Neural cell (in vitro differentiated cells): ENCODE measurements around the gene GAP43. TPM values are rescaled to one million over a fixed set of nuclear protein-coding genes. Genes with fewer than 3 reads are reported as not detected.
A peak's percentile ranks its signal among the peaks of the same experiment; 100 is the strongest.

ENCODE experiments used
- H2AFZ ChIP-seq: fragments of 200-600, 300-800 bp; sonication (generic), shearing (Covaris generic); 2 replicates; pipeline ENCODE4 v1.6.0; 2014; ENCODE audit warnings: low read depth, mild to moderate bottlenecking, antibody characterized with exemption, low read length, moderate library complexity
- H3F3A ChIP-seq: fragments of 200-600 bp; shearing (Covaris generic); 2 replicates; pipeline ENCODE4 v1.6.1; 2016; ENCODE audit warnings: mild to moderate bottlenecking, moderate library complexity, mixed read lengths, antibody characterized with exemption, low read length; ENCODE audit not compliant: insufficient read depth, poor library complexity, severe bottlenecking
- H3K27ac ChIP-seq: fragments of 200-600, 300-800 bp; sonication (generic), shearing (Covaris generic); 2 replicates; pipeline ENCODE4 v1.5.1; 2014; ENCODE audit warnings: mild to moderate bottlenecking, low read length, moderate library complexity
- H3K27me3 ChIP-seq: fragments of 300-800, 200-600 bp; sonication (generic), shearing (Covaris generic); 2 replicates; pipeline ENCODE4 v1.6.0; 2014; ENCODE audit warnings: mild to moderate bottlenecking, low read depth, low read length, moderate library complexity; ENCODE audit not compliant: insufficient read depth
- H3K36me3 ChIP-seq: fragments of 300-800, 200-600 bp; sonication (generic), shearing (Covaris generic); 2 replicates; pipeline ENCODE4 v1.5.1; 2014; ENCODE audit warnings: mild to moderate bottlenecking, antibody characterized with exemption, low read length, moderate library complexity; ENCODE audit not compliant: insufficient read depth
- H3K4me2 ChIP-seq: fragments of 300-800, 200-600 bp; sonication (generic), shearing (Covaris generic); 2 replicates; pipeline ENCODE4 v1.6.0; 2014; ENCODE audit warnings: mild to moderate bottlenecking, low read length
- H3K4me3 ChIP-seq: fragments of 300-800, 200-600 bp; sonication (generic), shearing (Covaris generic); 2 replicates; pipeline ENCODE4 v1.5.1; 2014; ENCODE audit warnings: mild to moderate bottlenecking, low read length, moderate library complexity
- H3K79me2 ChIP-seq: fragments of 200-600 bp; shearing (Covaris generic); replicated peaks from 2 replicates; pipeline ENCODE4 v1.6.0; 2014; ENCODE audit warnings: mild to moderate bottlenecking, low read length, moderate library complexity; ENCODE audit not compliant: insufficient read depth
- H3K9ac ChIP-seq: fragments of 300-800, 200-600 bp; sonication (generic), shearing (Covaris generic); 2 replicates; pipeline ENCODE4 v1.6.1; 2016; ENCODE audit warnings: mild to moderate bottlenecking, low read length, mixed read lengths
- H3K9me2 ChIP-seq: fragments of 200-600 bp; shearing (Covaris generic); 2 replicates; pipeline ENCODE4 v1.6.1; 2016; ENCODE audit warnings: mild to moderate bottlenecking, low read length, mixed read lengths; ENCODE audit not compliant: insufficient read depth
- H3K9me3 ChIP-seq: fragments of 200-600, 300-800 bp; sonication (generic), shearing (Covaris generic); 2 replicates; pipeline ENCODE4 v1.6.1; 2016; ENCODE audit warnings: mild to moderate bottlenecking, mixed run types, low read length, moderate library complexity, mixed read lengths
- H4K20me1 ChIP-seq: fragments of 200-600 bp; shearing (Covaris generic); 2 replicates; pipeline ENCODE4 v1.6.1; 2016; ENCODE audit warnings: mild to moderate bottlenecking, mixed run types; ENCODE audit not compliant: insufficient read depth
- EP300 ChIP-seq: fragments of 450-650 bp; conservative IDR thresholded peaks from 2 replicates; pipeline ENCODE4 v1.6.1; 2014; ENCODE audit warnings: antibody characterized with exemption, mild to moderate bottlenecking, moderate library complexity; ENCODE audit not compliant: poor library complexity, severe bottlenecking
- EZH2 ChIP-seq: fragments of 200-600, 300-800 bp; shearing (Covaris generic), sonication (generic); IDR thresholded peaks from 2 replicates; pipeline ENCODE4 v1.6.1; 2014; ENCODE audit warnings: antibody characterized with exemption, low read length, borderline replicate concordance, mild to moderate bottlenecking; ENCODE audit not compliant: insufficient read depth, poor library complexity, severe bottlenecking
- MXI1 ChIP-seq: fragments of 450-650 bp; conservative IDR thresholded peaks from 2 replicates; pipeline ENCODE4 v1.6.1; 2014; ENCODE audit warnings: antibody characterized with exemption, mild to moderate bottlenecking; ENCODE audit not compliant: poor library complexity, severe bottlenecking
- POLR2AphosphoS5 ChIP-seq: IDR thresholded peaks from 2 replicates; pipeline ENCODE4 v1.6.1; 2012
- RAD21 ChIP-seq: fragments of 450-650 bp; conservative IDR thresholded peaks from 2 replicates; pipeline ENCODE4 v1.6.1; 2014; ENCODE audit warnings: antibody characterized with exemption, mild to moderate bottlenecking, moderate library complexity
- SMC3 ChIP-seq: fragments of 450-650 bp; conservative IDR thresholded peaks from 2 replicates; pipeline ENCODE4 v1.6.1; 2014; ENCODE audit warnings: antibody characterized with exemption, mild to moderate bottlenecking, moderate library complexity; ENCODE audit not compliant: poor library complexity
- TAF1 ChIP-seq: IDR thresholded peaks from 2 replicates; pipeline ENCODE4 v1.6.1; 2012; ENCODE audit warnings: low read depth
- polyA plus RNA-seq: library from polyadenylated mRNA; depleted of rRNA; stranded (reverse); fragments of >200 nt; gene quantifications from 2 replicates; pipeline ENCODE4 v1.2.3, GENCODE V29; 2014
- TF ChIP-seq, protein P1 (sequence below): fragments of 450-650 bp; IDR thresholded peaks from 2 replicates; pipeline ENCODE4 v1.5.1; 2014; ENCODE audit warnings: antibody characterized with exemption, mild to moderate bottlenecking, moderate library complexity; ENCODE audit not compliant: poor library complexity, severe bottlenecking
- TF ChIP-seq, protein P2 (sequence below): IDR thresholded peaks from 2 replicates; pipeline ENCODE4 v1.6.1; 2012; ENCODE audit warnings: borderline replicate concordance

Gene GAP43
- polyA plus RNA-seq, 1 donor from 2014 or later: 1,327 TPM

DNA sequence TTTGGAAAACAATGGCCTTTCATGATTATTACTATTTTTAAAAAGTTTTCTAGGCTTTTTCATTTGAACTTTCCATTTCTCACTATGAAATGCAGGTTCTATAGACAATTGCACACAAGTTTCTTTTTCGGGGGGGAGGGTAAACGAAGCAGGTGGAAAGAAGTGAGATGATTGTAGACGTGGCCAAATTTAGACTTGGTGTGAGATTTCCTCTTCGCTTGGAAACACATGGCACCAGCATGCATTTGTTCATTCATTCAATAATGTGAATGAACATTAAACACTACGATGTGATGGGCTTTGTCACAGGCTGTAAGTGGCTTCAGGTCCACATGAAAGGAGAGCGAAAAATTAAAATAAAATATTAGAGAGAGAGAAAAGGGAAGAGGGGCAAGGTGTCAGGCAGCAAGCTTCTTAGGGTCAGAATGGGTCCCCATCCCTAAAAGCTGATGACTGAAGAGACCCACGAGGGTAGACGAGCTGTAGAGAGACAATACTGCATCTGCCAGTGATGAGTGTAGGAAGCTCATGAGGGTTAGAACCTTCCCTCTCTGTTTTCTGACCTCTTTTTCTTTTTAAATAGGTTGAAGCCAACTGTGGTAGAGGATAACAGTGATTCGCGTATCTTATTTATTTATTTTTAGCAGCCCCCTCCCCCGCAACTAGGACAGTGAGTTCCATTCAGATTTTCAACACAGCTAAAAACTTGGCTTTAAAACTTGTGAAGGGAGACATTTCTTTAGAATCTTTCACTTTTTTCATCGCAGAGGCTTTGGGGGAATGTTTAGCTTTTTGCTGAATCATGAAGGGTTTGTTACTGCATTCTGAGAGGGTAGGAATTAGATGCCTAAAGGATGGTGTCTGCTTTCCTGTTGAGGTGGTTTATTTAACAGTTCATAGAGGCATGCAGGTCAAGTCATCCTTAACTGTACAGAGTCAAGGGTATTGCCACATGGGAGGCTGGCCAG is 36.2 kb downstream of the GAP43 start:
- H3K79me2 ChIP-seq: peaks cover 95% of the 10 kb centered on the region
- no peak overlapping the region for H2AFZ ChIP-seq
- peak overlapping the region; percentile 67 for H3K4me3 ChIP-seq
- no peaks in the 10 kb centered on the region for H3K9me2 ChIP-seq
- H3K4me2 ChIP-seq: peak overlapping the region; percentile 66
- peaks cover 9% of the 10 kb centered on the region for H3F3A ChIP-seq
- H3K27ac ChIP-seq: peak overlapping the region; percentile 97
- TF ChIP-seq, protein P1, sequence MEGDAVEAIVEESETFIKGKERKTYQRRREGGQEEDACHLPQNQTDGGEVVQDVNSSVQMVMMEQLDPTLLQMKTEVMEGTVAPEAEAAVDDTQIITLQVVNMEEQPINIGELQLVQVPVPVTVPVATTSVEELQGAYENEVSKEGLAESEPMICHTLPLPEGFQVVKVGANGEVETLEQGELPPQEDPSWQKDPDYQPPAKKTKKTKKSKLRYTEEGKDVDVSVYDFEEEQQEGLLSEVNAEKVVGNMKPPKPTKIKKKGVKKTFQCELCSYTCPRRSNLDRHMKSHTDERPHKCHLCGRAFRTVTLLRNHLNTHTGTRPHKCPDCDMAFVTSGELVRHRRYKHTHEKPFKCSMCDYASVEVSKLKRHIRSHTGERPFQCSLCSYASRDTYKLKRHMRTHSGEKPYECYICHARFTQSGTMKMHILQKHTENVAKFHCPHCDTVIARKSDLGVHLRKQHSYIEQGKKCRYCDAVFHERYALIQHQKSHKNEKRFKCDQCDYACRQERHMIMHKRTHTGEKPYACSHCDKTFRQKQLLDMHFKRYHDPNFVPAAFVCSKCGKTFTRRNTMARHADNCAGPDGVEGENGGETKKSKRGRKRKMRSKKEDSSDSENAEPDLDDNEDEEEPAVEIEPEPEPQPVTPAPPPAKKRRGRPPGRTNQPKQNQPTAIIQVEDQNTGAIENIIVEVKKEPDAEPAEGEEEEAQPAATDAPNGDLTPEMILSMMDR: no peak
- peak; percentile 20 for TF ChIP-seq MXI1
- H3K36me3 ChIP-seq: peaks cover 9% of the 10 kb centered on the region
- peak overlapping the region; percentile 92 for H3K9ac ChIP-seq
- H3K27me3 ChIP-seq: no peaks in the 10 kb centered on the region
- no peaks in the 10 kb centered on the region for H3K9me3 ChIP-seq
- no peaks in the 10 kb centered on the region for H4K20me1 ChIP-seq

DNA sequence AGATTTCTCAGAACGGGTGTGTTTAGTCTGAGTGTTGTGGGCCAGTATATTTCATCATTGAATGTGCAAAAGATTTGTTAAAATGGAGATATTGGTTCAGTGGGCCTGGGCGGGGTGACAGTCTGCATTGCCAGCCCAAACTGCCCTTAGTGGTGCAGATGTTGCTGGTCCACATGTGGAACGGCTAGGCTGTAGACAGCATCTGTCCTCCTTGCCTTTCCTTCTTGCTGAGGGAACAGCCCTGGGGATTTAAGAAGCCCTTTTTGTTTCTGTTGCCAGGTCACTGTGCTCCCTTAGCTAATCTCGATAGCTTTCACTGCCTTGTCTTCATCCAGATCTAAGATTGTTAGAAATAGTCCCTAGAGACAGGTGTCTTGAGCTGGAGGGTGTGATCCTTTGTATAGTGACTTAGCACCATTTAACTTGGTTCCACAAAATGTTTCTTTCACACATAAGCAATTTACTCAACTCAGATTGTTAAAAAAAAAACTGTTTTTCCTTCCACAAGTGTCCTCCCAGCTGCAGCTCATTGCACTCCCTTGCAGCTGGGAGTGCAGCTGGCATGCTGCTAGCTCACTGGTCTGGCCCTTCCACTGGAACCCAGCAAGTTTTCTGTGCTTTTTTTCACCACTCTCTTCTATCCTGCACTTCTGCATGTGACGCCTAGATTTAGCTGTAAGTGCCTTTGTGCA is 37.5 kb downstream of the GAP43 start:
- Histone ChIP-seq H3F3A (peaks cover 9% of the 10 kb centered on the region), H3K9me2 (no peaks in the 10 kb centered on the region), H2AFZ (no peak overlapping the region), H4K20me1 (peaks cover 4% of the 10 kb centered on the region), H3K79me2 (peaks cover 95% of the 10 kb centered on the region), H3K4me2 (no peak overlapping the region), H3K4me3 (peak overlapping the region; percentile 30), H3K36me3 (peaks cover 16% of the 10 kb centered on the region), H3K9me3 (no peaks in the 10 kb centered on the region), H3K9ac (peak overlapping the region; percentile 25), H3K27ac (peak overlapping the region; percentile 97), H3K27me3 (no peaks in the 10 kb centered on the region)
- TF ChIP-seq MXI1 (no peak), RAD21 (no peak), EZH2 (no peak), POLR2AphosphoS5 (no peak), EP300 (no peak), SMC3 (no peak), TAF1 (no peak)
- TF ChIP-seq, protein P1: no peak
- TF ChIP-seq, protein P2, sequence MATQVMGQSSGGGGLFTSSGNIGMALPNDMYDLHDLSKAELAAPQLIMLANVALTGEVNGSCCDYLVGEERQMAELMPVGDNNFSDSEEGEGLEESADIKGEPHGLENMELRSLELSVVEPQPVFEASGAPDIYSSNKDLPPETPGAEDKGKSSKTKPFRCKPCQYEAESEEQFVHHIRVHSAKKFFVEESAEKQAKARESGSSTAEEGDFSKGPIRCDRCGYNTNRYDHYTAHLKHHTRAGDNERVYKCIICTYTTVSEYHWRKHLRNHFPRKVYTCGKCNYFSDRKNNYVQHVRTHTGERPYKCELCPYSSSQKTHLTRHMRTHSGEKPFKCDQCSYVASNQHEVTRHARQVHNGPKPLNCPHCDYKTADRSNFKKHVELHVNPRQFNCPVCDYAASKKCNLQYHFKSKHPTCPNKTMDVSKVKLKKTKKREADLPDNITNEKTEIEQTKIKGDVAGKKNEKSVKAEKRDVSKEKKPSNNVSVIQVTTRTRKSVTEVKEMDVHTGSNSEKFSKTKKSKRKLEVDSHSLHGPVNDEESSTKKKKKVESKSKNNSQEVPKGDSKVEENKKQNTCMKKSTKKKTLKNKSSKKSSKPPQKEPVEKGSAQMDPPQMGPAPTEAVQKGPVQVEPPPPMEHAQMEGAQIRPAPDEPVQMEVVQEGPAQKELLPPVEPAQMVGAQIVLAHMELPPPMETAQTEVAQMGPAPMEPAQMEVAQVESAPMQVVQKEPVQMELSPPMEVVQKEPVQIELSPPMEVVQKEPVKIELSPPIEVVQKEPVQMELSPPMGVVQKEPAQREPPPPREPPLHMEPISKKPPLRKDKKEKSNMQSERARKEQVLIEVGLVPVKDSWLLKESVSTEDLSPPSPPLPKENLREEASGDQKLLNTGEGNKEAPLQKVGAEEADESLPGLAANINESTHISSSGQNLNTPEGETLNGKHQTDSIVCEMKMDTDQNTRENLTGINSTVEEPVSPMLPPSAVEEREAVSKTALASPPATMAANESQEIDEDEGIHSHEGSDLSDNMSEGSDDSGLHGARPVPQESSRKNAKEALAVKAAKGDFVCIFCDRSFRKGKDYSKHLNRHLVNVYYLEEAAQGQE: no peak
